WTC11 (cell line): ENCODE results near the gene ELP4. TPM values are rescaled to one million over a fixed set of nuclear protein-coding genes. Genes with fewer than 3 reads are reported as not detected.

Experiments
- ATAC-seq: fragments of 200-7000 bp; cut with Tn5 transposase; 2 replicates; pipeline ENCODE4 v1.10.0; 2021; ENCODE audit warnings: mild to moderate bottlenecking, moderate library complexity
- CTCF ChIA-PET: fragments of 300-600 bp; sonication (Branson Sonifier 250); formaldehyde crosslinking; loops from one replicate; lab custom pipeline; 2021; ENCODE audit warnings: antibody characterized with exemption; lab: Charles Lee
- POLR2A ChIA-PET: fragments of 350-600 bp; sonication (Branson Sonifier 250); formaldehyde crosslinking; loops from one replicate; lab custom pipeline; 2021; ENCODE audit warnings: antibody characterized with exemption; lab: Charles Lee
- DNase-seq: peaks from one replicate; pipeline ENCODE4 v3.0.0; 2021; ENCODE audit warnings: low spot score
- H3K27ac Mint-ChIP-seq: 2 replicates; pipeline ENCODE4 v1.8.0; 2021; ENCODE audit warnings: mixed read lengths
- H3K27me3 Mint-ChIP-seq: 2 replicates; pipeline ENCODE4 v1.8.0; 2021; ENCODE audit warnings: low read depth, mild to moderate bottlenecking, moderate library complexity, mixed read lengths
- H3K36me3 Mint-ChIP-seq: 2 replicates; pipeline ENCODE4 v1.8.0; 2021; ENCODE audit warnings: mixed read lengths
- H3K4me1 Mint-ChIP-seq: 2 replicates; pipeline ENCODE4 v1.8.0; 2022; ENCODE audit warnings: mixed read lengths
- H3K4me3 Mint-ChIP-seq: 2 replicates; pipeline ENCODE4 v1.8.0; 2021; ENCODE audit warnings: mild to moderate bottlenecking, moderate library complexity, mixed read lengths
- H3K9me3 Mint-ChIP-seq: 2 replicates; pipeline ENCODE4 v1.8.0; 2021; ENCODE audit warnings: mixed read lengths
- AFF4 ChIP-seq: sonication (generic); formaldehyde crosslinking; IDR thresholded peaks from 2 replicates; pipeline ENCODE4 v1.8.1; 2023; ENCODE audit warnings: mild to moderate bottlenecking, missing genetic modification reagents, borderline replicate concordance
- ATF1 ChIP-seq: sonication (generic); formaldehyde crosslinking; IDR thresholded peaks from 2 replicates; pipeline ENCODE4 v1.8.1; 2023; ENCODE audit warnings: mild to moderate bottlenecking, moderate library complexity, missing genetic modification reagents
- CREM ChIP-seq: sonication (generic); formaldehyde crosslinking; IDR thresholded peaks from 2 replicates; pipeline ENCODE4 v1.8.1; 2022; ENCODE audit warnings: mild to moderate bottlenecking, missing genetic modification reagents, moderate library complexity
- ELF4 ChIP-seq: sonication (generic); formaldehyde crosslinking; IDR thresholded peaks from 2 replicates; pipeline ENCODE4 v1.8.1; 2022; ENCODE audit warnings: low read depth, mild to moderate bottlenecking, moderate library complexity, missing genetic modification reagents
- EMX1 ChIP-seq: fragments of 250-450 bp; sonication (Bioruptor Pico); IDR thresholded peaks from 2 replicates; pipeline ENCODE4 v1.8.0; 2021; ENCODE audit warnings: mild to moderate bottlenecking
- FOXP4 ChIP-seq: sonication (generic); formaldehyde crosslinking; IDR thresholded peaks from 2 replicates; pipeline ENCODE4 v1.8.0; 2022; ENCODE audit warnings: mild to moderate bottlenecking, missing genetic modification reagents
- GTF2I ChIP-seq: fragments of 250-450 bp; sonication (Bioruptor Pico); conservative IDR thresholded peaks from 2 replicates; pipeline ENCODE4 v1.4.0; 2021; ENCODE audit warnings: mild to moderate bottlenecking
- NFATC4 ChIP-seq: fragments of 250-450 bp; sonication (Bioruptor Pico); IDR thresholded peaks from 2 replicates; pipeline ENCODE4 v1.9.0; 2021; ENCODE audit warnings: mild to moderate bottlenecking
- NR2C2 ChIP-seq: sonication (generic); formaldehyde crosslinking; IDR thresholded peaks from 2 replicates; pipeline ENCODE4 v1.8.0; 2022; ENCODE audit warnings: mild to moderate bottlenecking, missing genetic modification reagents
- PRRX2 ChIP-seq: fragments of 250-450 bp; sonication (Bioruptor Pico); IDR thresholded peaks from 2 replicates; pipeline ENCODE4 v1.8.0; 2021; ENCODE audit warnings: mild to moderate bottlenecking
- TCF7 ChIP-seq: sonication (generic); formaldehyde crosslinking; IDR thresholded peaks from 2 replicates; pipeline ENCODE4 v1.8.0; 2022; ENCODE audit warnings: mild to moderate bottlenecking, low read depth, missing genetic modification reagents, moderate library complexity
- TEAD4 ChIP-seq: sonication (generic); formaldehyde crosslinking; IDR thresholded peaks from 2 replicates; pipeline ENCODE4 v1.8.0; 2022; ENCODE audit warnings: mild to moderate bottlenecking, missing genetic modification reagents
- ZNF317 ChIP-seq: sonication (generic); formaldehyde crosslinking; IDR thresholded peaks from 2 replicates; pipeline ENCODE4 v1.8.1; 2023; ENCODE audit warnings: low read depth, mild to moderate bottlenecking, moderate library complexity, missing genetic modification reagents, borderline replicate concordance
- ZNF512 ChIP-seq: sonication (generic); formaldehyde crosslinking; IDR thresholded peaks from 2 replicates; pipeline ENCODE4 v1.8.1; 2022; ENCODE audit warnings: missing genetic modification reagents, borderline replicate concordance
- total RNA-seq: library from RNA; stranded (reverse); gene quantifications from 3 replicates; pipeline ENCODE4 v1.2.3, GENCODE V29; 2021
- TF ChIP-seq, protein P1 (sequence below): fragments of 250-450 bp; sonication (Bioruptor Pico); IDR thresholded peaks from 2 replicates; pipeline ENCODE4 v2.1.2; 2022; ENCODE audit warnings: mild to moderate bottlenecking, moderate library complexity

ELP4 gene
- total RNA-seq, 1 experiment from 2014 or later: 14.6 TPM

DNA sequence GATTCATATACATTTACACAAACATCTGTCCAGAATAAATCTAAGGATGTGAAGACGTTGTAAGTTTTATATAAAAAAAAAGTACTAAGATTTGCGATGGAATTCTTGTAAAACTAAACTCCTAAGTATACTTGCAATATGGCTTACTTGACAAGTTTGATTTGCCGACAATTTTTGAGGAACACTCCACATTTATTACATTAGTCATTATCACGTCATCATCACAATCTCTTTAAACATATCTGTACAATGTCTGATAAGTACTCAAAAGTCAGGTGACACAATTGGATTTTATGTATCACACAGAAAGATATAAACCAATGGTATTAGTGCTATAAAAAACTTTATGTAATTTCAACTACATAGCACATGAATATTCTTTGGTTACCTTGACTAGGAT, 30.5 kb upstream of the ELP4 start:
- no peak overlapping the region for H3K4me3 Mint-ChIP-seq

DNA sequence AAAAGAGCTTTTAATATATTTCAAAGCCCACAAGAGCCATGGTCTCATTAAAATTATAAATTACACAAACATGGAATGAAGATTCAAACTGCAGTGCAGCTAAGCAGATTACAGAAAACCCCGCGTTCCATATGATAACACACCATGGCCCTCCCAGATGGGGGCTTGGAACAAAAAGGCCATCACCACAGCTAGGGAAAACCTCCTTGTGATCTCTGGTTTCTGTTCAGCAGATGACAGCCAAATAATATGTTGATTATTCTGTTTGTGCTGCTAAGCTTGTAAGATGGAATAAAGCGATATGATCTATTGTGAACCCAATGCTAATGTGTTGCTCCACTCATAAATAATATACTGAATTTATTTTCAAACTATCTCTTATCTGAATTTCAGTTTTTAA, 28.6 kb upstream of the ELP4 start:
- peaks cover 20% of the 10 kb centered on the region for H3K4me1 Mint-ChIP-seq
- H3K27ac Mint-ChIP-seq: no peak overlapping the region
- TF ChIP-seq FOXP4 (CRISPR knock-in tag) (no peak), ZNF317 (CRISPR knock-in tag) (no peak), ELF4 (CRISPR knock-in tag) (no peak), CREM (CRISPR knock-in tag) (no peak), TEAD4 (CRISPR knock-in tag) (no peak), PRRX2 (CRISPR knock-in tag) (no peak), EMX1 (CRISPR knock-in tag) (no peak), TCF7 (CRISPR knock-in tag) (no peak), ZNF512 (CRISPR knock-in tag) (no peak), GTF2I (CRISPR knock-in tag) (no peak)
- no peak for ATAC-seq
- no peaks in the 10 kb centered on the region for H3K36me3 Mint-ChIP-seq
- no peaks in the 10 kb centered on the region for H3K9me3 Mint-ChIP-seq
- no peaks in the 10 kb centered on the region for H3K27me3 Mint-ChIP-seq
- no peak overlapping the region for H3K4me3 Mint-ChIP-seq
- ChIA-PET POLR2A (no interaction called here), CTCF (interaction anchor here (1.1 kb wide), 1 partner anchor 374 kb away, joined by 4 read pairs; no protein-coding TSS in a partner anchor)
- DNase-seq: no peak

More for the DNA sequence above, 30.5 kb upstream of the ELP4 start:
- Mint-ChIP-seq H3K36me3 (no peaks in the 10 kb centered on the region; the same call in 1 of the 2 replicates), H3K27ac (no peak overlapping the region), H3K27me3 (no peaks in the 10 kb centered on the region), H3K9me3 (no peaks in the 10 kb centered on the region), H3K4me1 (peaks cover 3% of the 10 kb centered on the region)
- ChIA-PET CTCF (no interaction called here), POLR2A (no interaction called here)
- TF ChIP-seq ZNF512 (CRISPR knock-in tag) (no peak), AFF4 (CRISPR knock-in tag) (no peak), ATF1 (CRISPR knock-in tag) (no peak), NR2C2 (CRISPR knock-in tag) (no peak), NFATC4 (CRISPR knock-in tag) (no peak), TEAD4 (CRISPR knock-in tag) (no peak)
- TF ChIP-seq, protein P1, sequence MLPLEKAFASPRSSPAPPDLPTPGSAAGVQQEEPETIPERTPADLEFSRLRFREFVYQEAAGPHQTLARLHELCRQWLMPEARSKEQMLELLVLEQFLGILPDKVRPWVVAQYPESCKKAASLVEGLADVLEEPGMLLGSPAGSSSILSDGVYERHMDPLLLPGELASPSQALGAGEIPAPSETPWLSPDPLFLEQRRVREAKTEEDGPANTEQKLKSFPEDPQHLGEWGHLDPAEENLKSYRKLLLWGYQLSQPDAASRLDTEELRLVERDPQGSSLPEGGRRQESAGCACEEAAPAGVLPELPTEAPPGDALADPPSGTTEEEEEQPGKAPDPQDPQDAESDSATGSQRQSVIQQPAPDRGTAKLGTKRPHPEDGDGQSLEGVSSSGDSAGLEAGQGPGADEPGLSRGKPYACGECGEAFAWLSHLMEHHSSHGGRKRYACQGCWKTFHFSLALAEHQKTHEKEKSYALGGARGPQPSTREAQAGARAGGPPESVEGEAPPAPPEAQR: no peak
- ATAC-seq: no peak
- DNase-seq: no peak
